GM18526 (cell line): ENCODE results near the gene HOXB2.

Experiments
- POLR2A ChIP-seq: IDR thresholded peaks from 3 replicates; pipeline ENCODE4 v1.6.1; 2011; ENCODE audit not compliant: insufficient read length; ENCODE audit errors: extremely low read depth

HOXB2 gene

DNA sequence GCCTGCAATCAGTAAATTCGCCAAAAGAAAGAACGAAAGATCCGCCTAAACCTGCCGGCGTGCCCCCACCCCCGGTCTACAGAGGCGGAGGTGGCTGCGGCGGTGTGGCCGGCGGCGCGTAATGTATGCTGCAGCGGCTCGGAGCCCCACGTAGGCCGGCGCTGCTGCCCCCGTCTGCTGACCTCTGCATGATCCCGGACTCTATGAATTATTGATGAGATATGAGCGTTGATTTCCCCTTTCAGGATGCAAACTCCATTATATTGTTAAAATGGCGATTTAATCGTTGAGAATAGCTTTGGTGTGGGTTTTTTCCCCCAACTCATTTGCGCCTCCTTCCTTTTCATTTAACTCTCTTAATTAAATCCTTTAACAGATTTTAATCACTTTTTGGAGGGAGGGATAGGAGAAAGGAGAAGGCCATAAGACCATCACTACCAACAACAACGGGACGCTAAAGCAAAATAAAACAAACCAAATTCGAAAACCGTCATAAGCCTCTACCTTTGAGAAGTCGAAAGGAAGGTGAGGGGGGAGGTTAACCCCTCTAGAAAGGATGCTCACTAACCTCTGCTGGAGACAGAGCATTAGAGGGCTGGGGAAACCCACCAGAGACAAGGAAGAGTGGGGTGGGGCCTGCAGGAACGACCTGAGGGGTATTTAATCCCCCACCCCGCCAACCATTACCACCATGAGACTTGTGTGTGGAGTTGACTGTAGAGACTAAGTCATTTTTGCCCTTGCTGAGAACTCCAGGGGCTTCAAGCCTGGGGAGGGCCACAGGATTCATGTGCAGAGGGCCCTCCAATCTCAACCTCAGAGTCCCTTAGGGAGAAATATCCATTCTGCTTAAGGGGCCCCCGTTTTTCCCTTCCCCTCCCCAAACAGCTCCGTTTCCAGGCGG is 41.7 kb upstream of the HOXB2 start:
- no peak for TF ChIP-seq POLR2A

DNA sequence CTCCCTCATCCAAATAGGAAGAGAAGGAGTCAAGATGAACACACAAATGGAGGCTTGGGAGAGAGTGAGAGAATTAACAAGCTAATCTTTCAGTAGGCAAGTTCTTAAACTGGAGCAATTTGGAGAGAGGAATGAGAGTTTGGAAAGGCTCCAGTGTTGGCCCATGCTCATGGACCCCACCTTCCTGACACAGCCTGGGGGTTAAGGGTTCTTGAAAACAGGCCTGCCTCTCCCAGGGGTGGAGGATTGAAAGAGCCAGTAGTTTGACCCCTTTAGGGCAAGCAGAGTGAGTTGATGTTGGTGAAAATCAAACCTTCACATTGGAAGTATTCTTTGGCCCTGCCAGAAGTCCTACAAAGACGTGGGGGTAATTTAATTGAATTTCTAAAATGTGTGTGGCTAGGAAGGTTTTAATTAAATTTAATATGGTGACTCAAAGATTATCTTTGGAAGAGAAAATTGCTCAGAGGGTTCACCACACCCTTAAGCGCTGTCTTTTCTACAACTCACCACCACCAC is 39.4 kb upstream of the HOXB2 start:
- TF ChIP-seq POLR2A, result no peak

DNA sequence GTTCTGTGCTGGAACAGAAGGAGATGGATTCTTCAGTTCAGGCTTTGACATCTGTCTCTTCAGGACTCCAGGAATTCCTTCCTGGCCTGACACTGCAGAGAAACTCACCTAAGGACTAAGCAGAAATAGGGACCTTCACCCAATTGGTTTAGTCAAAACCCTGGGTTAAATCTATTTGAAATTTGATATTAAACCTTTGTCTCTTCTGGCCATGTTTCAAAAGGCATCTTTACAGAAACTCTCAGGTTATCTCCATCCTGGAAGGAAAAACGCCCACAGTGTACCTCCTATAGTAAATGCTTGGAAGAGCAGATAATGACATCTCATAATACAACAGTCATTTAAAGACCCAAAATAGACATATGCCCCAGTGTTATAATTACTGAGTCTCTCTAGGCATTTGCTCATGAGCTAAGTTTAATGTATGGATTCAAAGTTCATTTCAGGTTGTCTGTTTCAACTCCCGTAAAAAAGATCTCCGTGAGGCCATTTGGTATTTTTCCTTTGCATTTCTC is 38.9 kb upstream of the HOXB2 start:
- TF ChIP-seq POLR2A, result no peak

- TF ChIP-seq POLR2A, result no peak
Measured at GRCh38 chr17:48582750-48583069, 37.8 kb upstream of the HOXB2 start.

GRCh38 chr17:48579760-48580554 is 35.0 kb upstream of the HOXB2 start:
- TF ChIP-seq POLR2A, result no peak

DNA sequence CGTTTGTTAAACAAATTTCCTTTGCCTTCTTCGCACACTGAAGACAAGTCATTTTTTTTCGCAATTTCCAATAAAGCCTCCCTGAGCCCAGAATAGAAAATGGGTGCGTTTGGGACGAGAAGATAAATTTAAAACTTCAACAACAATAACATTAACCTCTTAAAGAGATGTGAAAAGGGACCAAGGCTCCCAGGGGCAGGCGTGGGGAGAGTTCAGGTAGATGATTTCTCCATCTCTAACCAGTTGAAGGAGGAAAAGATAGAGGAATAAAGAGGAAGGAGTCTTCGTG is 34.5 kb upstream of the HOXB2 start:
- no peak for TF ChIP-seq POLR2A

DNA sequence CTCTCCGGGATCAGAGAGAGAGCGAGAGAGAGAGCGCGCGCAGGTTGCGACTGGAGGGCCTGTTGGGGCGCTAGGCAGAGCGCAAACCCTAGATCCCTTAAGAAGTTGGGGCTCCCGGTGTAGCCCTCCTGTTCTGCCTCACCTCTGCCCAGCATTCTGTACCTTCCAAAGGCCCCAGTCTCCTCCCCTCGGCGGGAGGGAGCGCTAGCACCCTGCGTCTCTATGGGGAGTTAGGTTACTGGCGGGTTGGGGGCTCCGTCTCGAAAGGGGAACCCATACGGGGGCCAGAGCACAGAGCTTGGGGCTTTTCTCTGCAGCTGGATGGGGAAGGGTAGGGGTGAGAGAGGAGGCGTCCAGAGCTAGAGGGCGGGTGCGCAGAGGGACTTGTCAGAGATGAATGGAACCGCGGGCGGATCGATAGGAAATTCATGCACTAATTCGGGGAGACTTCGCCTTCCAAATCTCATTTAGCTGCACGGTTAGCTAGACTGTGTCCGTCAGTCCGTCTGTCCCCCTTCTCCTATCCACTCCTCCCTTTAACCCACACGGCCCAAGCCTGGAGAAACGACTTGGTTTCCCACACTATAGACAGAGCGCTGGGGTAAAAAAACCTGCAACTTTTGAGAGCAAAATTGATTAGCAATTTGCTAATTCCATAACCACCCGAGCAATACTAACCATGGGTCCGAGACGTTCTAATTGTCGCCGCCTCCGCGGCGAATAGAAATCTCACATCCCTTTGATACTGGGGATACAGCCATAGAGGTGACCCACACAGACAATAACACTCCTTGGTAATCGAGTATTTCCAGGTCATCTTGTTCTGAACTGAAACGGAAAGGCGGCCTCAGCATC is 33.9 kb upstream of the HOXB2 start:
- TF ChIP-seq POLR2A, result no peak

DNA sequence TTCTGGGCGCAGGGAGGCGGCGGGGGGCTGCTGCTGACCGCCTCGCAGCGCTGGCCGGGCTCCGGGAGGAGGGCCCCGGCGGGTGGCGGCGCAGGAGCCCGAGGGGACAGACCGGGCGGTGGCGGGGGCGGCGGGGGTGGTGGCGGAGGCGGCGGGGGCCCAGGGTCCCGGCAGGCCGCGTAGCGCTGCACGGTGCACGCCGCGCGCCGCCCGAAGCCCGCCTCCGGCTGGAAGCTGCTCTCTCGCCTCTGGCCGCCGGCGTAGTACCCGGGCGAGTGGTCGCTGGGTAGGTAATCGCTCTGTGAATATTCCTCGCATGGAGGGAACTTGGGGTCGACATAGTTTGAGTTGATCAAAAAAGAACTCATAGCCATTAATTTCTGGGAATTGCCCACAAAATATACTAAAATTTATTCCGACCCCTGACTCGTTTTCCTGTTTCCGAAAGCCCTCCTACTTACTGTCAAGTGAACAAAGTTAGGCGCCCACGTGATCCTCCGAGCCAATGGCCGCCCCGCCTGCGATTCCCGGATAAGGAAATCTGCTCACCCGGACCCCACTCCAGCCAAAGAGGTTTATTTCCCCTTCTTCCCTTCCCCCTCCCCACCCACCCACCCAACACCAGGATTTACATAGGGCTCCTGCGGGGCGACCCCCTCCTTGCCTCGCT is 33.2 kb upstream of the HOXB2 start, which contains the start of gene HOXB4:
TSS of gene HOXB4 (minus strand) at position 405 of the 670 bp plus-strand sequence. CDS start at position 374, 31 bp downstream.
- TF ChIP-seq POLR2A, result no peak

- peak; percentile 24 for TF ChIP-seq POLR2A
Measured at GRCh38 chr17:48577330-48577945, 32.5 kb upstream of the HOXB2 start.

- TF ChIP-seq POLR2A, result no peak
Measured at GRCh38 chr17:48576479-48577309, 31.8 kb upstream of the HOXB2 start.

- TF ChIP-seq POLR2A, result no peak
Measured at GRCh38 chr17:48575673-48576478, 31.0 kb upstream of the HOXB2 start.

DNA sequence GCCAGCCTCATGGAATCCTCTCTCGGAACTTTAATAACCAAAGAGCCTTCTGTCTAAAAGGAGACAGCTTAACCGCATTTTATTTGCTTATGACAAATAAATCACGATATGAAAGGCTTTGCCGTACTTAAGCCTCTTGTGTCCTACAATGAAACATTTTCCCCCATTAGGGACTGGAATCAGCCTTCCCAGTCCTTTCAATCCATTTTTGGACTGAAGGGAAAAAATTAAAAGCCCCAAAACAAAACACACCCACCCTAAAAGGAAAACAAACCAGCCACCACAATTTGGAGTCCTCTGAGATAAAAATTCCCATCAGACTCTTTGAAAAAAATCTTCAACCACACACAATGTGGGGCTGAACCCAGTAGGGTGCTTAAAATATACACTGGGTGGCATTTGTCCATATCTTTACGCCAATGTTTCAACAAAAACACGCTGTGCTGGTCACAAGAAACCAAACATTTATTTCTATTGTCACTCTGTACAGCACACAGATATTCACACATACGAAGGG is 30.2 kb upstream of the HOXB2 start:
- TF ChIP-seq POLR2A, result no peak
